Muscle of back (tissue), 11 donors: ENCODE measurements around the gene PIGO. TPM values are rescaled to one million over a fixed set of nuclear protein-coding genes. Genes with fewer than 3 reads are reported as not detected.

Experiments used
- DNase-seq, 3 donors: peaks; one replicate each; pipeline versions ENCODE4 v3.0.0 to v3.0.0-alpha.2; 2013
- polyA plus RNA-seq, 10 donors: library from polyadenylated mRNA; unstranded; fragments of 120-200 nt; gene quantifications; one replicate each; pipeline ENCODE4 v1.2.1, GENCODE V29; 2013; ENCODE audit not compliant: insufficient read length in 10 of 10

PIGO gene
- polyA plus RNA-seq, 10 donors, result 10.7 to 14.2 (median 12.3) TPM

DNA sequence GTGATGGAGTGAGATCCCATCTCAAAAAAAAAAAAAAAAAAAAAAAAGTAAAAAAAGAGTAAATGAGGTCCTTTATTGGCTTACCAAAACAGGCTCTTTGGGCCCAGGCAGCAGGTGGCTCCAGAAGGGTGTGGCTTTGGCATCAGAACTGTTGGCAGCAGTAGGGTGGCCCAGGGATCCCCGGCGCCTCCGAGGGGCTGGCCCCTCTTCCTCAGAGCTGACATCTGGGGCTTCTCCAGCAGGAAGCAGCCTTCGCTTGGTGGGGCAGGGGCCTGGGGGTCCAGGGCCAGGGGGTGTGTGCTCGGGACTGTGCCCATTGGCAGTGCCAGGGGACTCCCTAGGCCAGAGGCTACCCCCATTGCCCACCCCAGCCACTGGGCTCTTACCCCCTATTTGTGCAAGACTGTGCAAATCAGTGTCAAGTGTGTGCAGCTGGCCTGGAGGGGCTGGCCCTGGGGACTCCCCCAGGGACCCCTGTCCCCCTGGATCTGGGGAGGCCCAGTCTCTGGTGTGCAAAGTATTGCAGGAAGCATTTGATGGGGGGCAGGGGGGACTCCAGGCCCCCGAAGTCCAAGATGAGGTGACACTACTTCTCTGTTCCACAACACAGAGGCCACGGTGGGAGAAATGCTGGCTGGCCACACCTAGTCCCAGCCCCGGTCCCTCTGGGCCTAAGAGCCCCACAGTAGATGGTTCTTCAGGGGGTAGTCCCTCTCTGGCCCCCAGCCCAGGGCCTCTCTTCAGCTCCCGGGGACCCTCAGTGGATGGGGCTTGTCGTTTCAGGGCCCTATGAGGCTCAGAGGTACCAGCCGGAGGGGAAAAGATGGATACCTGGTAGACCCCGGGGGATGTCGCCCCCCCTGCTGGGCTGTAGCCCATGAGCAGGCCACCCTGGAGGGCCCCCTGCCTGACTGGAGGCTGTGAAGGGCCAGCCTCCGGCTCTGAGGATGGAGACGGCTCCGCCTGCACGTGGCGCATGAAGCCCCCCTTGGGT lies 11.2 kb upstream of the PIGO start:
- DNase-seq, result no peak

DNA sequence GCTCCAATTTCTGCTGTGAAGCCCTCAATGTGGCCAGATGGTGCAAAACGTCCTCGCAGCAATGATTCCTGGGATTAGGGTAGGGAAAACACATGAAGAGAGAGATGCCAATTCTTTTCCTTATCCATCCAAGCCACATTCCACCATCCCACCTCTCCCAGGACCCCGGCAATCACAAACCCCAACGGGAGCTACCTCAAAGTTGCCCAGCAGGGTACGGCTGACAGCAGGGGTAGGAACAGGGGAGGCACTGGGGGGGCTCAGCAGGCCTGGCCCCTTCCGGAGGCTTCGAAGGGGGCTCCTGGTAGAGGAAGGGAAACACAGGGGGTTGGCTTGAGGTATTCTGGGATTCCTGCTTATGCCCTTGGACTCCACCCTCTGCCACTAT lies 9.9 kb upstream of the PIGO start:
- DNase-seq, result no peak

- DNase-seq, result no peak
These were observed 9.4 kb upstream of the PIGO start for GRCh38 chr9:35105571-35106342.

DNA sequence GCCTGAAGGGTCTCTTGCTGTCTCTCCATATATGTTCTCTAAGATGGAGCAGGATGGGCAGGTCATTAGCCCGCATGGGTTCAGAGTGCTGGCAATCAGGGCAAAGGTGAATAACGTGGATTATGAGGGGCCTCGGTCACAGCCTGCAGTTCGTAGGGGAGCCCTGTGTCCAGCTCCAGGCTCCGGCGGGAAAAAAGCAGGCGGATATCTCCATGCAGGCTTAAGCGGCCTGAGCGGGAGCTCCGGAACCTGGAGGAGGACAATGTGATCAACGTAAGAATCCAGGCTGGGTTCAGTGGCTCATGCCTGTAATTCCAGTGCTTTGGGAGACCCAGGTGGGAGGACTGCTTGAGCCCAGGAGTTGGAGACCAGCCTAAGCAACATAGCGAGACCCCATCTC lies 8.7 kb upstream of the PIGO start:
- DNase-seq, result no peak

- DNase-seq, result no peak
These were observed 8.2 kb upstream of the PIGO start for GRCh38 chr9:35104586-35104985.

DNA sequence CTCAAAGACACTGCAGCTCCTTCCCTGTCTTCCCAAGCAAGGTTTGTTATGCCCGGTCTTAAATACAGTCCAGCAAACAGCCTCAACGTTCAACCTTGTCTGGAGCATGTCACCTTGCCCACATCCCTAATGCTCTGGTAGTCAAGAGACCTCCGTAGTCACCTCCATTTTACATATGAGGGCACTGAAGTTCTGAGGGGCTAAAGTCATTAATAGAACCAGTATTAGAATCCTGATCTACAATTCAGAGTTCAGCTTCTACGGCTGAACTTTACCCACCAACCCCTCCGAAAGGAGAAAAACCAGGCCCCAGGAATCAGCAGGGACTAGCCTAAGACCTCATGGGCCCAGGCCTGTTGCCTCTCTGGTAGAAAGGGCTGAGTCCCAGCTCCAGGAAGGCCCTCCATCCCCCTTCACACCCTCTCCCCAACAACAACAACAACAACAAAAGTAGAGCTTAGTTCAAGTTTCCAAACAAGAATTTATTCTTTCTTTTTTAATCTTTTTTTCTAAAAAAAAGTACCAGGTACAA lies 7.3 kb upstream of the PIGO start:
- DNase-seq, result no peak

GRCh38 chr9:35102769-35103659 lies 6.6 kb upstream of the PIGO start, which contains the start of gene STOML2:
Gene STOML2, minus strand, starts transcription at chr9:35103131. Its CDS starts 37 bp downstream, at chr9:35103094.
- DNase-seq, result peak; percentile 94 to 97 (median 96)

GRCh38 chr9:35102465-35102768 lies 6.0 kb upstream of the PIGO start:
- DNase-seq, result no peak

DNA sequence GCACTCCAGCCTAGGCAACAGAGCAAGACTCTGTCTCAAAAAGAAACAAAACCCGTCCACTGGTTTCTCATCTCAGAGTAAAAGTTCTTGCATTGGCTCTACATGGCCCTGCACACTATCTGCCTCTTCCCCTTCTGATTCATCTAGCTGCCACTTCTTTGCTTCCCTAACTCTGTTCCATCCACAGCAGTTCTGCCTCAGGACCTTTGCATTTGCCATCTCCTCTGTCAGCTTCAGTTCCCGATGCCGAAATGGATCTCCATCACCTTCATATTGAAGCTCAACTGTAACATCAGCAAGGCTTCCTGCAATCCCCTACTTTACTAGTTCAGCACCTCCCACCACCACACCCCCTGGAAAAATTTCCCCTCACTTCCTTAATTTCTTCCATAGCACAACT lies 1.2 kb upstream of the PIGO start:
- DNase-seq, result no peak

- no peak for DNase-seq
These were observed 4.9 kb downstream of the PIGO start for GRCh38 chr9:35091536-35091935.

DNA sequence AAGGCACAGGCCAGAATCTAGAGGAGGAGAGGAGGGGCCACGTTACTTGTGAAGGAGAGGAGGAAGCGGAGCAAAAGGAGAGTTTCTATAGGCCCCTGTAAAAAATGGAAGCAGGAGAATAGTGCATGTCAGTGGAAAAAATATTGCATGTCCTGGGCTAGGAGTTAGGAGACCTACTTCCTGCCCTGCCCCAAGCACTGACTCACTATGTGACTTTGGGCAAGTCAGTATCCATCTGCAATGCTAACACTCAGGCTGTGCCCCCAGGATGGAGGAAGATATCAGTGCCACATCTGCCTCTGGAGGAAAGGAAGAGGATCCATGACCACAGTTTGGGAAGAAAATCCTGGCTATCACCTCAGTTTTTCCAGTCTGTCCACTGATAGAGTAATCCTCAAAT lies 7.0 kb downstream of the PIGO start:
- no peak for DNase-seq

GRCh38 chr9:35085078-35085477 lies 11.3 kb downstream of the PIGO start:
- no peak for DNase-seq

- peak; percentile 91 to 98 (median 95) for DNase-seq
These were observed 16.7 kb downstream of the PIGO start, which contains the start of gene FANCG for GRCh38 chr9:35079426-35080341. Gene FANCG, minus strand, starts transcription at chr9:35079942. Its CDS starts 418 bp downstream, at chr9:35079524.

DNA sequence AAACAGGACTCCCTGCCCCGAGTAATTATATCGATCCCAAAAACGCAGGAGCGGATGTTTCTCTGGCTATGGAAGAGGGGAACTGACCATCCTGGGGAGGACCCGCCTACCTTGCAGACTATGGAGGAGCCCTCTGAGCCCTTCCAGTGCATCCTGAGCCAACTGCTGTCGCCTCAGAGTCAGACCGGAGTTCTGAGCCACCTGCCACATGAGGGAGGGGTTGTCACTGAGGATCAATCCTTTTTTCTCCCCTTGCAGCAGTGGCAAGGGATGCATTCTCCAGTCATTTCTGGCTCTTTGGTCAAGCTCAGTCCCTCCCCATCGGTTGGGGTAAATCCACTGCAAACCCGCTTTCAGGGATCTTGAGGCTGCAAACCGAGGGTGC lies 17.4 kb downstream of the PIGO start:
- no peak for DNase-seq

DNA sequence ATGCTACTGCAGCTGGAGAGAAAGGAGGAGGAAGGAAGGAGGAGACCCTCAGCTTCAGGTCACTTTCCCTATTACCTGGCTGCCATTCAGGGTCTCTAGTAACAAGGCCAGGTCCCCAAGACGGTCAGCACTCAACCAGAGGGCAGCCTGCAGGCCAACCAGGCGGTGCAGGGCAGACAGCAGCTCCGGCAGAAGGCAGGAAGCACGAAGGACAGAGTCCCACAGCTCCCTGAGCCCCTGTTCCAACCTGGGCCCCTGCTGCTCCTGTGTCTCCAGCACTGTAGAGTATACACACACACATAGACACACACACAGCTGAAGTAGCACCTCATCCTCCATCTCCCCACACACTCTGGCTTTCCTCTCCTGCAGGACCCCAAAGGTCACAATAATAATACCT lies 18.3 kb downstream of the PIGO start:
- DNase-seq, result no peak

- no peak for DNase-seq
These were observed 19.5 kb downstream of the PIGO start for GRCh38 chr9:35076848-35077247.

DNA sequence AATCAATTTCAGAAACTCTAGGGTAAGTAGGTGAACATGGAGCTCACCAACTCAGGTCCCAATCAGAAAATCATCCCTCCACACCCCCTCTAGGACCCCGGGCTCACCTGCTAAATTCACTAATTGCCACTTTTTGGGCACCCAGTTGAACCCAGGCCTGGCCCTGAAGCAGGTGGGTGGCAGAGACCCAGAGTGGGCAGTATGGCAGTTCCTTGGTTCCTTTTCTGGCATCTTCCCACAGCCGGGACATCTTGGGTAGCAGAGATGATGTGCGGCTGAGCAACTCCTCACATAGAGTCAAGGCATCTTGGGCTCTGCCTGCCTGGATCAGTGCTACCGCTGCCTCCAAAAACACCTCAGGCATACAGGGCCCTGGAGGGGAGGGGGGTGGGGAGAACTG lies 21.0 kb downstream of the PIGO start:
- DNase-seq, result no peak

DNA sequence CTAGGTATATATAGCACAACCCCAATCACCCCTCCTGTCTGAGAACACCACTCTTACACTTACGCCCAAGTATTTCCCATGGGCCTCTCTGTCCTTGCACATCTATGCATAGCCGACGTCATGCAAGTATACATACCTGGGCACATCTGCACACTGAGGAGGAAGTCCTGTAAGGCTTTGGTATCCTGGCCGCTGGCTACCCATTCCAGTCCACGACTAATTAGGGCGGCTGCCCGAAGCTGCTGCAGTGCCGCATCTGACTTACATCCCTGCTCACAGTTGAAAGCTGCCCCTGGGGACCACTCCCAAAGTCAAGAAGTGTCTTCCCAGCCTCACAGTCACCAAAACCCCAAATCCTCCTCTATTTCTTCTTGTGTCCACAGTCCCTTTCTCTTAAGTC lies 21.6 kb downstream of the PIGO start:
- no peak for DNase-seq

GRCh38 chr9:35074141-35074540 lies 22.2 kb downstream of the PIGO start:
- DNase-seq, result no peak

- no peak for DNase-seq
These were observed 23.1 kb downstream of the PIGO start for GRCh38 chr9:35073279-35073612.
